Activated CD8-positive, alpha-beta T cell treated with anti-CD3 and anti-CD28 coated beads for 36 hours (primary cell): ENCODE measurements around the gene TMEM218. TPM values are rescaled to one million over a fixed set of nuclear protein-coding genes. Genes with fewer than 3 reads are reported as not detected.
A peak's percentile ranks its signal among the peaks of the same experiment; 100 is the strongest.

Experiments used
- ATAC-seq: fragments of 200-7000 bp; cut with Tn5 transposase; one replicate; pipeline ENCODE4 v1.10.0; 2021; ENCODE audit warnings: mild to moderate bottlenecking, moderate library complexity
- CTCF ChIA-PET: fragments of 350-600 bp; sonication (Branson Sonifier 250); formaldehyde crosslinking; loops from one replicate; lab custom pipeline; 2021; ENCODE audit warnings: antibody characterized with exemption; lab: Charles Lee
- POLR2A ChIA-PET: fragments of 350-600 bp; sonication (Branson Sonifier 250); formaldehyde crosslinking; loops from one replicate; lab custom pipeline; 2021; ENCODE audit warnings: antibody characterized with exemption; lab: Charles Lee
- DNase-seq: peaks from one replicate; pipeline ENCODE4 v3.0.0-alpha.2; 2020
- H3K27ac Mint-ChIP-seq: one replicate; pipeline ENCODE4 v1.8.0; 2021; ENCODE audit warnings: mild to moderate bottlenecking, mixed read lengths
- H3K27me3 Mint-ChIP-seq: one replicate; pipeline ENCODE4 v1.8.0; 2021; ENCODE audit warnings: mixed read lengths
- H3K36me3 Mint-ChIP-seq: one replicate; pipeline ENCODE4 v1.8.0; 2021; ENCODE audit warnings: low read depth, mixed read lengths
- H3K4me1 Mint-ChIP-seq: one replicate; pipeline ENCODE4 v1.8.0; 2021; ENCODE audit warnings: low read depth, mixed read lengths
- H3K4me3 Mint-ChIP-seq: one replicate; pipeline ENCODE4 v1.8.0; 2021; ENCODE audit warnings: mild to moderate bottlenecking, moderate library complexity, mixed read lengths
- H3K9me3 Mint-ChIP-seq: one replicate; pipeline ENCODE4 v1.8.0; 2021; ENCODE audit warnings: mixed read lengths
- intact Hi-C: fragments of 100-400 bp; cut with micrococcal nuclease; formaldehyde crosslinking; loops from one replicate; pipeline ENCODE4 v1.10.0; 2022
- total RNA-seq, 2 experiments: library from RNA; stranded (reverse); gene quantifications; one replicate each; pipeline ENCODE4 v1.2.3, GENCODE V29; 2021
- TF ChIP-seq, protein P1 (sequence below): fragments of 200-600 bp; IDR thresholded peaks from one replicate; pipeline ENCODE4 v1.8.0; 2022; ENCODE audit warnings: antibody characterized with exemption, mild to moderate bottlenecking

TMEM218 gene
- total RNA-seq, 2 experiments from 2014 or later: 12.7 to 13.3 TPM

DNA sequence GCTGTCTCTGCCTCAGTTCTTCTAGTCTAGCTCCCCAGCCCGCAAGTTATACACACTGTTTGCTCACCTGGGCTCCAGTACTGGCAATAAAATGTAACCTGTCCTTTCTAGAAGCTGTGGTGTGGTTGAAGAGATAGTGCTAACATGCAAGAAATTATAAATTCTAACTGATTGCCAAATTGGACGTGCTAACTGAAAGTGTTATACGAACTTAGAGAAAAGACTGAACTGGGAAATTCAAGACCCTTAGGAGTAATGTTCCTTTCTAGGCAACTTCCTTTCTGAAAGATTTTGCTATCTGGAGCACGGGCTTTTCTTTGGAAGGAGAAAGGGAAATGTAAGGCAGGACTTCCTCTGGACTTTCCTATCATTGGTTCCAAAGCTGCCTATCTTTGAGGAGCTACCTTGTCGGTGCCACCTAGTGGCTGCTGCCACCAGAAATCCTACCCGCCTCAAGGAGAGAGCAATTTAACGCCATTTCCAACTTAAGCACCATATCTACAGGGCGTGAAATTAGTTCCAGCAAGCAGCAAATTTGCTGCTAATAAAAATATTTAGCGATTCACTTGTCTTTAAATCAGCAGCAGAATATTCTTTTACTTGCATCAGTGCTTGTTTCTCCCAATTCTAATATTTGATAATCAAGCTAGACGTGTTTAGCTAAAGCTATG lies 12.7 kb upstream of the TMEM218 start:
- intact Hi-C loops: no loop called here
- peaks cover 20% of the 10 kb centered on the region for H3K27me3 Mint-ChIP-seq

DNA sequence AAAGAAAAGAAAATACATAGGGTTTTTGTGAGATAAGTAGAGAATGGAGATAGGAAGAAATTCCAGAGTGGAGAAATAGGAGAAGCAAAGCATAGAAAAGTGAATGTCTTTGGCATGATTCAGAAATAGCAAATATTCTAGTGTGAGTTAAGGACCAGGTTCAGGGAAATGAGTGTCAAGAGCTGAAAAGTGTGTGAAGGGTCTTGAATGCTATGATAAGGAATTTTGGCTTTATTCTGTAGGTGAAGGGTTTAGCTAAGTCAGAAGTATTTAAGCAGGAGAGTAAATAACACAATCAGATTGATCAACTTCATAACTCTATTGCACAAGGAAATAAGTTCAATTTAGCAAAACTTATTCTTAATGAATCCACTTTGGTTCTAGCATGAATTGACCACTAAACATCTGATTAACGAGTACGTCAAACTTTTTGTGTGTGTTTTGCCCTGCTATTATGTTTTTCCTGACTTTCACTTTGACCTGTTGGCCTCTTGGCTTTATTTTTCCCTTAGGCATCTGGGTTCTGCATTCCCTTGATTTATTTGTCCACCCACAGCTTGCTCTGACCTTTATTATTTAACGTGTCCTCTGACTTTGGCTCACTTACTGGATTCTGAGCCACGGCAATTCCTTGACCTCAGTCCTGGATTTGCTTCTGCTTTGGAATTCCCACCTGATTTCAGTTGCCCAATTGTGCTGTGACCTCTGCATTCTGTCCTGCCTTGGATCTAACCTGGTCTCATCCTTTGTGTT lies 11.9 kb upstream of the TMEM218 start:
- Mint-ChIP-seq H3K4me1 (peaks cover 3% of the 10 kb centered on the region), H3K4me3 (no peak overlapping the region), H3K27me3 (peaks cover 23% of the 10 kb centered on the region), H3K36me3 (no peaks in the 10 kb centered on the region), H3K27ac (no peak overlapping the region), H3K9me3 (no peaks in the 10 kb centered on the region)
- POLR2A ChIA-PET: interaction anchor here (1.6 kb wide), 1 partner anchor 17 kb away, joined by 4 read pairs; no protein-coding TSS in a partner anchor
- intact Hi-C loops: no loop called here
- no peak for DNase-seq
- CTCF ChIA-PET: interaction anchor here (0.6 to 4.6 kb wide), 17 partner anchors 14 to 743 kb away, joined by 3 to 72 read pairs (median 4); partner anchors contain the start of genes CCDC15 and TMEM218
- TF ChIP-seq, protein P1, sequence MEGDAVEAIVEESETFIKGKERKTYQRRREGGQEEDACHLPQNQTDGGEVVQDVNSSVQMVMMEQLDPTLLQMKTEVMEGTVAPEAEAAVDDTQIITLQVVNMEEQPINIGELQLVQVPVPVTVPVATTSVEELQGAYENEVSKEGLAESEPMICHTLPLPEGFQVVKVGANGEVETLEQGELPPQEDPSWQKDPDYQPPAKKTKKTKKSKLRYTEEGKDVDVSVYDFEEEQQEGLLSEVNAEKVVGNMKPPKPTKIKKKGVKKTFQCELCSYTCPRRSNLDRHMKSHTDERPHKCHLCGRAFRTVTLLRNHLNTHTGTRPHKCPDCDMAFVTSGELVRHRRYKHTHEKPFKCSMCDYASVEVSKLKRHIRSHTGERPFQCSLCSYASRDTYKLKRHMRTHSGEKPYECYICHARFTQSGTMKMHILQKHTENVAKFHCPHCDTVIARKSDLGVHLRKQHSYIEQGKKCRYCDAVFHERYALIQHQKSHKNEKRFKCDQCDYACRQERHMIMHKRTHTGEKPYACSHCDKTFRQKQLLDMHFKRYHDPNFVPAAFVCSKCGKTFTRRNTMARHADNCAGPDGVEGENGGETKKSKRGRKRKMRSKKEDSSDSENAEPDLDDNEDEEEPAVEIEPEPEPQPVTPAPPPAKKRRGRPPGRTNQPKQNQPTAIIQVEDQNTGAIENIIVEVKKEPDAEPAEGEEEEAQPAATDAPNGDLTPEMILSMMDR: no peak
- no peak for ATAC-seq

More for the DNA sequence above, 12.7 kb upstream of the TMEM218 start:
- DNase-seq: peak; percentile 68
- H3K27ac Mint-ChIP-seq: no peak overlapping the region
- no peaks in the 10 kb centered on the region for H3K36me3 Mint-ChIP-seq
- no peaks in the 10 kb centered on the region for H3K9me3 Mint-ChIP-seq
- TF ChIP-seq, protein P1: peak; percentile 54
- ChIA-PET CTCF (interaction anchor here (0.6 to 4.6 kb wide), 22 partner anchors 15 to 743 kb away, joined by 3 to 72 read pairs (median 4); partner anchors contain the start of genes CCDC15 and TMEM218), POLR2A (interaction anchor here (1.6 kb wide), 1 partner anchor 17 kb away, joined by 4 read pairs; no protein-coding TSS in a partner anchor)
- peaks cover 3% of the 10 kb centered on the region for H3K4me1 Mint-ChIP-seq
- ATAC-seq: peak; percentile 73
- H3K4me3 Mint-ChIP-seq: no peak overlapping the region

DNA sequence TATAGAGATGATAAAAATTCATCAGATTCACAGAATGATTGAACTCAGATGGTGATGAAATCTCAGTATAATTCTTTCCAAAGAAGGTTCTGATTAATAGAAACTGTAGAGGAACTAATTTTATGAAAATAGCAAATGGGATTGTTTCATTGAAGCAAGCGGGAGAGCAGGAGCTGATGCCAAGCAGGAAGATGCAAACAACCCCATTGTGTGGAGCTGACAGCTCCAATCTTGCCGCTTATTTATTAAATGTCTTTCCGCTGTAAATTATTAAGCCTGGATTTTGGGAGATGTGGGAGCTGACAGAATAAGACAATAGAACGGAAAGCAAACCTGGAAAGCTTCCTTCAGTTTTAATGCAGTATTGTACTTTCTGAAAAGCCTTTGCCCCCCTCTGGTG lies 6.0 kb upstream of the TMEM218 start:
- no peak for DNase-seq
- H3K4me1 Mint-ChIP-seq: peaks cover 1% of the 10 kb centered on the region
- H3K27me3 Mint-ChIP-seq: peaks cover 13% of the 10 kb centered on the region
- no peaks in the 10 kb centered on the region for H3K36me3 Mint-ChIP-seq
- no peaks in the 10 kb centered on the region for H3K9me3 Mint-ChIP-seq
- no peak for ATAC-seq
- ChIA-PET POLR2A (interaction anchor here (0.5 kb wide), 1 partner anchor 397 kb away, joined by 3 read pairs; no protein-coding TSS in a partner anchor), CTCF (interaction anchor here (0.9 to 2.3 kb wide), 2 partner anchors 24 to 27 kb away, joined by 3 to 14 read pairs; no protein-coding TSS in a partner anchor)
- intact Hi-C loops: no loop called here
- no peak overlapping the region for H3K27ac Mint-ChIP-seq
- TF ChIP-seq, protein P1: no peak
- no peak overlapping the region for H3K4me3 Mint-ChIP-seq

DNA sequence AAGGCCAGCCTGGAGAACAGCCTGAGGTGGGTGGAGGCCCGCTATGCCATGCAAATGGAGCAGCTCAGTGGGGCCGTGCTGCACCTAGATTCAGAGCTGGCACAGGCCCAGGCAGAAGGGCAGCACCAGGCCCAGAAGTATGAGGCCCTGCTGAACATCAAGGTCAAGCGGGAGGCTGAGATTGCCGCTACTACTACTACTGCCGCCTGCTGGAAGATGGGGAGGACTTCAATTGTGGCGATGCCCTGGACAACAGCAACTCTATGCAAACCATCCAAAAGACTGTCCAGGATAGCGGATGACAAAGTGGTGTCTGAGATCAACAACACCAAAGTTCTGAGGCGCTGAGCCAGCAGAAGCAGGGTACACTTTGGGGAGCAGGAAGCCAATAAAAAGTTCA lies 3.1 kb upstream of the TMEM218 start:
- DNase-seq (peak; percentile 17), ATAC-seq (no peak)
- H3K9me3 Mint-ChIP-seq: peaks cover 1% of the 10 kb centered on the region
- TF ChIP-seq, protein P1: no peak
- POLR2A ChIA-PET: no interaction called here
- CTCF ChIA-PET: interaction anchor here (1.4 to 10.4 kb wide), 4 partner anchors 9 to 164 kb away, joined by 3 to 72 read pairs (median 28); no protein-coding TSS in a partner anchor
- H3K4me3 Mint-ChIP-seq: no peak overlapping the region
- no peaks in the 10 kb centered on the region for H3K36me3 Mint-ChIP-seq
- H3K4me1 Mint-ChIP-seq: peaks cover 17% of the 10 kb centered on the region
- no peak overlapping the region for H3K27ac Mint-ChIP-seq
- peaks cover 13% of the 10 kb centered on the region for H3K27me3 Mint-ChIP-seq
- intact Hi-C loops: no loop called here
